ENCODE data around the gene VANGL1. TPM values are rescaled to one million over a fixed set of nuclear protein-coding genes. Genes with fewer than 3 reads are reported as not detected.

The VANGL1 gene
- total RNA-seq, 1 experiment from 2014 or later, result 10.5 TPM

DNA sequence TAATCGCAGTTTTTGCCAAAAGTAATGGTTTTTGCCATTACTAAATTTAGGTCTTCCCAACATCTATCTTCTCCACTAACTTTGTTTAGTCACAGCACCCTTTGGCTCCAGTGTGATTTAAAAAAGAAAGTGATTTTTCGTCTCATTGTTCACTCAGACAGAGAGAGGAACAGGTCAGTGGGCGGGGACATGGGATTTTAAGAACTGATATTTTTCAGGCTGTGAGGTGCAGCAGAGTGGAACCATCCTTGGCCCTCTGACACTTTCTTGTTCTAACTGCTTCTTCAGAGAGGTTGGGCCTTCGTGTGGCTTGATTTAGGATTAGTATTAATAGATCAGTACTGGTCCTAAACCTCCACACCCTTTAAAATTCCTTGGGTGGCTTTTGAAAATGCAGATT lies 88.0 kb downstream of the VANGL1 start:
- DNase-seq (ENCODE audit: unreplicated experiment), result no peak
- Mint-ChIP-seq H3K36me3 (ENCODE audit: insufficient read depth, unreplicated experiment) (no peaks in the 10 kb centered on the region), H3K4me3 (ENCODE audit: unreplicated experiment) (no peak overlapping the region), H3K4me1 (ENCODE audit: insufficient read depth, unreplicated experiment) (peaks cover 17% of the 10 kb centered on the region), H3K9me3 (ENCODE audit: unreplicated experiment) (no peaks in the 10 kb centered on the region), H3K27me3 (ENCODE audit: insufficient read depth, unreplicated experiment) (no peaks in the 10 kb centered on the region), H3K27ac (ENCODE audit: low read depth, unreplicated experiment) (no peak overlapping the region)
- TF ChIP-seq, protein P1, sequence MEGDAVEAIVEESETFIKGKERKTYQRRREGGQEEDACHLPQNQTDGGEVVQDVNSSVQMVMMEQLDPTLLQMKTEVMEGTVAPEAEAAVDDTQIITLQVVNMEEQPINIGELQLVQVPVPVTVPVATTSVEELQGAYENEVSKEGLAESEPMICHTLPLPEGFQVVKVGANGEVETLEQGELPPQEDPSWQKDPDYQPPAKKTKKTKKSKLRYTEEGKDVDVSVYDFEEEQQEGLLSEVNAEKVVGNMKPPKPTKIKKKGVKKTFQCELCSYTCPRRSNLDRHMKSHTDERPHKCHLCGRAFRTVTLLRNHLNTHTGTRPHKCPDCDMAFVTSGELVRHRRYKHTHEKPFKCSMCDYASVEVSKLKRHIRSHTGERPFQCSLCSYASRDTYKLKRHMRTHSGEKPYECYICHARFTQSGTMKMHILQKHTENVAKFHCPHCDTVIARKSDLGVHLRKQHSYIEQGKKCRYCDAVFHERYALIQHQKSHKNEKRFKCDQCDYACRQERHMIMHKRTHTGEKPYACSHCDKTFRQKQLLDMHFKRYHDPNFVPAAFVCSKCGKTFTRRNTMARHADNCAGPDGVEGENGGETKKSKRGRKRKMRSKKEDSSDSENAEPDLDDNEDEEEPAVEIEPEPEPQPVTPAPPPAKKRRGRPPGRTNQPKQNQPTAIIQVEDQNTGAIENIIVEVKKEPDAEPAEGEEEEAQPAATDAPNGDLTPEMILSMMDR (IDR thresholded peaks at IDR 0.05; ENCODE audit: unreplicated experiment), result no peak
- POLR2A ChIA-PET, result interaction anchor here (0.7 kb wide), 1 partner anchor 87 kb away, joined by 3 read pairs; no protein-coding TSS in a partner anchor
- CTCF ChIA-PET, result interaction anchor here (0.8 to 0.9 kb wide), 2 partner anchors 24 to 97 kb away, joined by 3 to 4 read pairs; no protein-coding TSS in a partner anchor
- no TSS peak for BruUV-seq (replicated peaks)
- intact Hi-C loops (cut with micrococcal nuclease), result no loop called here

DNA sequence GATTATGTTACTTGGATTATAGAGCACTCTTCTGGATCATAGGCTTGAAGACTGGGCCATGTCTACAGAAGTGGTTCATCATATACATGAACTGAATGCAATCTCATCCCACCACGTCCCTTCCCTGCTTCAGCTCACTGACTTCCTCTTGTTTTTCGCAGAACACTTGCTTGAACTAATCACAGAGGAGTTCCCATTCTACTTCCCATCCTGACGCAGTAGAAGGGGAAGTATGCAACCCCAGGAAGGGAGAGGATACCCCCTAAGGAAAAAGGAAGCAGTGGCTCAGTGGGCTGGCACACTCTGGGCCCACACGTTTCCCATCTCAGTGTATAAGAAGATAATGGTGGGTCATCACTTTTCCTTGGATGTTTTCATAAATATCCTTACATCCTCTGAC lies 90.5 kb downstream of the VANGL1 start:
- intact Hi-C loops (cut with micrococcal nuclease), result no loop called here
- ChIA-PET POLR2A (interaction anchor here (0.6 kb wide), 1 partner anchor 292 kb away, joined by 4 read pairs; no protein-coding TSS in a partner anchor), CTCF (interaction anchor here (0.7 to 2.2 kb wide), 2 partner anchors 9 to 33 kb away, joined by 3 to 8 read pairs; no protein-coding TSS in a partner anchor)
- H3K4me1 Mint-ChIP-seq (ENCODE audit: insufficient read depth, unreplicated experiment), result peaks cover 13% of the 10 kb centered on the region
- no peak overlapping the region for H3K27ac Mint-ChIP-seq (ENCODE audit: low read depth, unreplicated experiment)
- no peaks in the 10 kb centered on the region for H3K9me3 Mint-ChIP-seq (ENCODE audit: unreplicated experiment)
- TF ChIP-seq, protein P1 (IDR thresholded peaks at IDR 0.05; ENCODE audit: unreplicated experiment), result no peak
- H3K4me3 Mint-ChIP-seq (ENCODE audit: unreplicated experiment), result no peak overlapping the region
- no peak for DNase-seq (ENCODE audit: unreplicated experiment)
- no peaks in the 10 kb centered on the region for H3K27me3 Mint-ChIP-seq (ENCODE audit: insufficient read depth, unreplicated experiment)
- no TSS peak for BruUV-seq (replicated peaks)
- H3K36me3 Mint-ChIP-seq (ENCODE audit: insufficient read depth, unreplicated experiment), result no peaks in the 10 kb centered on the region

DNA sequence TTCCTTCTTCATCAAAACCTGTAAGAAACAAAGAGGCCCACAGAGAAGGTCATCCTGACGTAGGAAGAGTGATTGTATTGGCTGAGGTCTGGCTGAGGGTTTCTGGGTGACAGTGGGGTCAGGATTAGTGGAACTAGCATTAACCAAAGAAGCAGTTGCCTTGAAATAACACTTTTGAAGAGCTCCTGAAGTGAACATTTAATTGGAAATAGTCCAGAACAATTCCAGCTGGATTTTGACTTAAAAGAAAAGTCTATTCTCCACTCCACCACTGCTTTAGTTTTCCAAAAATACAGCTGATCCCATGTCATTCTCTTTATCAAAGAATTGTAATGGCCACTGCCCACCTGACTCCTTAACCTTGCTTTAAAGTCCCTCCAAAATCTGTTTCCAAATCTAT lies 99.0 kb downstream of the VANGL1 start:
- Mint-ChIP-seq H3K36me3 (ENCODE audit: insufficient read depth, unreplicated experiment) (no peaks in the 10 kb centered on the region), H3K27me3 (ENCODE audit: insufficient read depth, unreplicated experiment) (no peaks in the 10 kb centered on the region), H3K4me1 (ENCODE audit: insufficient read depth, unreplicated experiment) (no peaks in the 10 kb centered on the region), H3K4me3 (ENCODE audit: unreplicated experiment) (no peak overlapping the region), H3K27ac (ENCODE audit: low read depth, unreplicated experiment) (no peak overlapping the region), H3K9me3 (ENCODE audit: unreplicated experiment) (no peaks in the 10 kb centered on the region)
- POLR2A ChIA-PET, result interaction anchor here (0.6 kb wide), 1 partner anchor 53 kb away, joined by 6 read pairs; no protein-coding TSS in a partner anchor
- TF ChIP-seq, protein P1 (IDR thresholded peaks at IDR 0.05; ENCODE audit: unreplicated experiment), result no peak
- DNase-seq (ENCODE audit: unreplicated experiment), result no peak
- intact Hi-C loops (cut with micrococcal nuclease), result no loop called here
- CTCF ChIA-PET, result interaction anchor here (0.7 to 1.7 kb wide), 5 partner anchors 23 to 194 kb away, joined by 3 to 8 read pairs (median 5); no protein-coding TSS in a partner anchor
- no TSS peak for BruUV-seq (replicated peaks)

DNA sequence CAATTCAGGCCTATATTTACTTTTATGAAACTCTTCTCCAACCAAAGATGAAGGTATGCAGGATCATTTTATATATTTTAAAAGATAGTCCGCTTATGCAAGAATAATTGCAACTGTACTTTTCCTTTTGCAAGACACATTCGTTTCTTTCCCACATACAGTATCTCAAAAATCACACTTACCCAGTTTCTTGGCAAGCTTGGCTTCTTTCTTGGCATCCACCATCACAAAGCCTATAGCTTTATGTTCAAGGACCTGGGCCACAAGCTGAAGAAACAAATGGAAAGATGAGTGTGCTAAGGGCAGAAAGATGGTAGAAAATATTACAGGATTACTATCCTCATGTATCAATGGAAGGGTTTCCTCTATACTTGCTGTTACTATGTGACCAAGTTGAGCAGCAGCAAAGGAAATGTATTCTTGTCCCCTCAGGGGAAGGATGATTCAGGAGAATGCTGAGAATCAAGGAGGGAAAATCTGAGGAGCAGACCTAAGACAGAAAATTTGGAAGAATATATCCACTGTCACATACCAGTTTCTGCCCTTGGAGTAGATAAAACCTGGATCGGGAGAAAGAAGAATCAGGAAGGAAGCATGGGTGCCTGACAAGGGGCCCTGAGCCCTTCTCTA lies 103.0 kb downstream of the VANGL1 start:
- TF ChIP-seq, protein P1 (IDR thresholded peaks at IDR 0.05; ENCODE audit: unreplicated experiment), result no peak
- no TSS peak for BruUV-seq (replicated peaks)
- Mint-ChIP-seq H3K9me3 (ENCODE audit: unreplicated experiment) (no peaks in the 10 kb centered on the region), H3K4me1 (ENCODE audit: insufficient read depth, unreplicated experiment) (no peaks in the 10 kb centered on the region), H3K27ac (ENCODE audit: low read depth, unreplicated experiment) (no peak overlapping the region), H3K27me3 (ENCODE audit: insufficient read depth, unreplicated experiment) (no peaks in the 10 kb centered on the region), H3K4me3 (ENCODE audit: unreplicated experiment) (no peak overlapping the region), H3K36me3 (ENCODE audit: insufficient read depth, unreplicated experiment) (no peaks in the 10 kb centered on the region)
- intact Hi-C loops (cut with micrococcal nuclease), result no loop called here
- CTCF ChIA-PET, result interaction anchor here (0.7 to 1.4 kb wide), 3 partner anchors 20 to 183 kb away, joined by 3 to 7 read pairs (median 6); no protein-coding TSS in a partner anchor
- POLR2A ChIA-PET, result no interaction called here
- DNase-seq (ENCODE audit: unreplicated experiment), result no peak

All from MCF 10A (cell line).